Colonic mucosa (tissue), 4 donors: Measurements from ENCODE around the gene THRB. TPM values are rescaled to one million over a fixed set of nuclear protein-coding genes. Genes with fewer than 3 reads are reported as not detected.

ENCODE experiments used
- DNase-seq: peaks from one replicate; pipeline ENCODE4 v3.0.0-alpha.2; 2020
- H3K27ac ChIP-seq: fragments of 200-600 bp; one replicate; pipeline ENCODE4 v1.8.0; 2021
- H3K27me3 ChIP-seq: fragments of 200-600 bp; one replicate; pipeline ENCODE4 v1.8.0; 2021
- H3K36me3 ChIP-seq: fragments of 200-600 bp; one replicate; pipeline ENCODE4 v1.8.0; 2021
- H3K4me1 ChIP-seq: fragments of 200-600 bp; one replicate; pipeline ENCODE4 v1.8.0; 2021; ENCODE audit warnings: mild to moderate bottlenecking
- H3K4me3 ChIP-seq: fragments of 200-600 bp; one replicate; pipeline ENCODE4 v1.8.0; 2021
- H3K9ac ChIP-seq, 2 donors: one replicate each; pipeline ENCODE4 v1.7.0; 2013; ENCODE audit warnings: control low read depth in 2 of 2, low read depth in 2 of 2, low read length in 2 of 2
- H3K9me3 ChIP-seq: fragments of 200-600 bp; one replicate; pipeline ENCODE4 v1.8.0; 2021
- CTCF ChIP-seq: fragments of 200-600 bp; IDR thresholded peaks from one replicate; pipeline ENCODE4 v1.8.0; 2022; ENCODE audit warnings: antibody characterized with exemption, mild to moderate bottlenecking
- intact Hi-C: fragments of 100-400 bp; cut with DNase I; formaldehyde crosslinking; loops from one replicate; pipeline ENCODE4 v1.14.1; 2022
- total RNA-seq, 2 donors: library from RNA; stranded (reverse); fragmentation: NEBNext Ultra II Directional in 1 of 2; extraction: Animal tissue kit (Norgen Biotek cat#: 25700) in 1 of 2; gene quantifications; one replicate each; pipeline ENCODE4 v1.2.1, GENCODE V29; 2021
- donor health status: healthy.
- donor health status: DM: no; HTN: no; CAD: no.
- donor health status: DM: no; HTN: no; CAD: no.

The THRB gene
- total RNA-seq, 2 donors from 2014 or later: 23.3 to 27.6 TPM

- no peaks in the 10 kb centered on the region for H3K4me1 ChIP-seq
- H3K27ac ChIP-seq: no peak overlapping the region
- no peaks in the 10 kb centered on the region for H3K9me3 ChIP-seq
- DNase-seq: no peak
- H3K9ac ChIP-seq: no peak overlapping the region
- no peak for TF ChIP-seq CTCF
- H3K36me3 ChIP-seq: no peaks in the 10 kb centered on the region
- H3K27me3 ChIP-seq: no peaks in the 10 kb centered on the region
- intact Hi-C loops: no loop called here
- no peak overlapping the region for H3K4me3 ChIP-seq
Observed at GRCh38 chr3:24339266-24339825, 155.3 kb downstream of the THRB start.

GRCh38 chr3:24338409-24339130, 156.1 kb downstream of the THRB start:
- DNase-seq: no peak
- TF ChIP-seq CTCF: no peak
- Histone ChIP-seq H3K27me3 (no peaks in the 10 kb centered on the region), H3K4me3 (no peak overlapping the region), H3K9ac (no peak overlapping the region), H3K36me3 (no peaks in the 10 kb centered on the region), H3K27ac (no peak overlapping the region), H3K4me1 (no peaks in the 10 kb centered on the region), H3K9me3 (no peaks in the 10 kb centered on the region)
- intact Hi-C loops: no loop called here

- no peak for TF ChIP-seq CTCF
- no peak overlapping the region for H3K4me3 ChIP-seq
- intact Hi-C loops: no loop called here
- H3K9ac ChIP-seq: no peak overlapping the region
- H3K4me1 ChIP-seq: no peaks in the 10 kb centered on the region
- H3K36me3 ChIP-seq: no peaks in the 10 kb centered on the region
- H3K27me3 ChIP-seq: no peaks in the 10 kb centered on the region
- H3K27ac ChIP-seq: no peak overlapping the region
- no peaks in the 10 kb centered on the region for H3K9me3 ChIP-seq
- no peak for DNase-seq
Observed at GRCh38 chr3:24336101-24336500, 158.5 kb downstream of the THRB start.

- Histone ChIP-seq H3K36me3 (no peaks in the 10 kb centered on the region), H3K27ac (no peak overlapping the region), H3K4me3 (no peak overlapping the region), H3K9ac (no peak overlapping the region), H3K9me3 (no peaks in the 10 kb centered on the region), H3K27me3 (no peaks in the 10 kb centered on the region), H3K4me1 (no peaks in the 10 kb centered on the region)
- TF ChIP-seq CTCF: no peak
- DNase-seq: no peak
- intact Hi-C loops: no loop called here
Observed at GRCh38 chr3:24332092-24332491, 162.6 kb downstream of the THRB start.

- Histone ChIP-seq H3K27ac (no peak overlapping the region), H3K9me3 (no peaks in the 10 kb centered on the region), H3K36me3 (no peaks in the 10 kb centered on the region), H3K27me3 (no peaks in the 10 kb centered on the region), H3K9ac (no peak overlapping the region), H3K4me1 (no peaks in the 10 kb centered on the region), H3K4me3 (no peak overlapping the region)
- intact Hi-C loops: no loop called here
- TF ChIP-seq CTCF: no peak
- DNase-seq: no peak
Observed at GRCh38 chr3:24323272-24323671, 171.4 kb downstream of the THRB start.
